Small intestine (tissue), 7 donors: ENCODE measurements around the gene ZNF655. TPM values are rescaled to one million over a fixed set of nuclear protein-coding genes. Genes with fewer than 3 reads are reported as not detected.
"Not testable (repeated sequence)": the region's sequence is repeated elsewhere in the genome, so short reads cannot be mapped to it uniquely, and the experiment has no call there.

Experiments
- DNase-seq, 2 donors: peaks; one replicate each; pipeline versions ENCODE4 v3.0.0 to v3.0.0-alpha.2; 2013
- FAIRE-seq: peaks from 2 replicates; lab custom pipeline; 2012; peaks lifted over from hg19 to GRCh38; lab: Jason Lieb, UNC
- H3K27ac ChIP-seq, 3 donors: one replicate each; pipeline ENCODE4 v1.5.1; 2013; ENCODE audit warnings: low read length in 2 of 3, mild to moderate bottlenecking in 2 of 3, control low read depth in 1 of 3, inconsistent platforms in 1 of 3, low read depth in 1 of 3, moderate library complexity in 1 of 3
- H3K27me3 ChIP-seq, 3 donors: one replicate each; pipeline ENCODE4 v1.6.1; 2013; ENCODE audit warnings: low read length in 3 of 3, inconsistent platforms in 1 of 3; ENCODE audit not compliant: control insufficient read depth in 3 of 3, insufficient read depth in 3 of 3
- H3K36me3 ChIP-seq, 3 donors: one replicate each; pipeline ENCODE4 v1.6.1; 2013; ENCODE audit warnings: low read length in 3 of 3, inconsistent platforms in 1 of 3, low read depth in 1 of 3, mild to moderate bottlenecking in 1 of 3, moderate library complexity in 1 of 3; ENCODE audit not compliant: control insufficient read depth in 3 of 3, insufficient read depth in 2 of 3
- H3K4me1 ChIP-seq, 3 donors: one replicate each; pipeline ENCODE4 v1.6.1; 2013; ENCODE audit warnings: low read length in 2 of 3, inconsistent platforms in 1 of 3, low read depth in 1 of 3, mild to moderate bottlenecking in 1 of 3, moderate library complexity in 1 of 3; ENCODE audit not compliant: control insufficient read depth in 3 of 3, insufficient read depth in 2 of 3
- H3K4me3 ChIP-seq, 3 donors: one replicate each; pipeline ENCODE4 v1.5.1; 2013; ENCODE audit warnings: low read length in 3 of 3, control low read depth in 1 of 3, inconsistent platforms in 1 of 3, low read depth in 1 of 3, mild to moderate bottlenecking in 1 of 3, moderate library complexity in 1 of 3
- H3K9me3 ChIP-seq, 2 donors: one replicate each; pipeline ENCODE4 v1.6.1; 2013; ENCODE audit warnings: low read depth in 1 of 2, low read length in 1 of 2; ENCODE audit not compliant: control insufficient read depth in 2 of 2, insufficient read depth in 1 of 2
- WGBS, 3 donors: extraction: QIAGEN DNeasy Blood & Tissue Kit; methylation state at CpG; one replicate each; pipeline ENCODE4 v1.1.7; 2013; 5-methylcytosine and 5-hydroxymethylcytosine counted together
- polyA plus RNA-seq, 4 donors: library from polyadenylated mRNA; stranded (reverse) in 3 of 4; unstranded in 1 of 4; fragments of 200-250 nt in 3 of 4; fragments of 120-200 nt in 1 of 4; gene quantifications; one replicate each; pipeline versions ENCODE4 v1.2.1 to v1.2.3, GENCODE V29; 2013
- donor health status: healthy with polysubstance abuse.
- donor health status: control.
- donor health status: control.
- donor health status: Bipolar disorder and iron deficiency.
- donor health status: healthy.

ZNF655 gene
- polyA plus RNA-seq, 4 donors: 33.7 to 73.7 (median 52.5) TPM

DNA sequence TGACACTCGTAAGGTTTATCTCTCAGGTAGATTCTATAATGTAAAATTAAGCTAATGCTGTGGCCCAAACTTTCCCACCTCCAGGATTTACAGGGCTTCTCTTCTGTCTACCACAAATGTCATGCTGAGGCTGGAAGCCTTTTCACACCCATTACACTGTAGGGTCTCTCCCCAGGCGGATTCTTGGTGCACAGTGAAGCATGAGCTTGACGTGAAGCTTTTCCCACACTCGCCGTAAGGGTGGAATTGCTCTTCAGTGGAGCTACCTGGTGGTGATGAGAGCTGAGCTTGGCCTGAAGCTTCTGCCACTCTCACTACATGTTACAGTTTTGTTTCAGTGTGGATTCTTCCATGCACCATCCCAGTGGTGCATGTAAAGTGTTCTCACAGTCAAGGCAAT, 17.9 kb upstream of the ZNF655 start:
- 91 to 96% (median 93%) methylated on average over 5 of the region's 5 CpGs for WGBS, 3 donors
- no peak overlapping the region for H3K4me3 ChIP-seq
- FAIRE-seq: no peak

GRCh38 chr7:99541212-99541611, 17.2 kb upstream of the ZNF655 start:
- Histone ChIP-seq H3K27ac (no peak overlapping the region), H3K27me3 (no peaks in the 10 kb centered on the region), H3K9me3 (peaks cover 3 to 68% of the 10 kb centered on the region in 2 donors), H3K36me3 (peaks cover 0 to 10% (median 0%) of the 10 kb centered on the region in 3 donors), H3K4me1 (no peaks in the 10 kb centered on the region), H3K4me3 (no peak overlapping the region)
- FAIRE-seq: no peak
- WGBS, 3 donors: 89 to 93% (median 90%) methylated on average over 9 of the region's 9 CpGs
- DNase-seq: no peak

More for the DNA sequence above, 17.9 kb upstream of the ZNF655 start:
- H3K4me1 ChIP-seq: no peaks in the 10 kb centered on the region
- DNase-seq: no peak
- H3K27ac ChIP-seq: no peak overlapping the region
- H3K27me3 ChIP-seq: no peaks in the 10 kb centered on the region
- peaks cover 3 to 70% of the 10 kb centered on the region in 2 donors for H3K9me3 ChIP-seq
- peaks cover 0 to 8% (median 0%) of the 10 kb centered on the region in 3 donors for H3K36me3 ChIP-seq

DNA sequence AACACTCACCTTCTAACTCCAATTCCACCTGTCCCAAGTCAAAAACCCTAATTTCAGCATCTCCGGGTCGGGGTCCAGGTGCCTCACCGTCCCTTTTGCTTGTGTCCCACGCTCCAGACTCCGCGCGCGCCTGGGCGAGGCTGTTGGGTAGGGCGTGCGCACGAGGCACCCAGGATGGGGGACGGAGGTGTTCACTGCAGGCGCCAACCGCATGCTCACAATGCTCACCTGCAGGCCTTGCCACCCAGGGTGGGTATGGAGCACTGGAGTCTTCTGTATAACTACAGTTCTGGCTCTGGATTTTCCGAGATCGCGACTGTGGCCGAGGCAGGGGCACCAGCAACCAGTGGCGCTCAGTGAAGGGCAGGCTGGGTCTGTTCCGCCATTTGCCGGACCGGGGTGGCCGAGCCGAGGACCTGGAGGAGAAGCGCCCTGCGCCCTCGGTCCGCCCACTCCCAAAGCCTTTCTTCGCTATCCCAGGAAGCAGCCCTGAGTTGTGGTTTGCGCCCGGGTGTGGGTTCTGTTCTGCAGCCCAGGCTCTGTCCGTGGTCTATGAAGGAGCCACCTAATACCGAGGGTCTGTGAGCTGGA, 15.3 kb upstream of the ZNF655 start:
- 94 to 98% (median 98%) methylated on average over 34 of the region's 34 CpGs for WGBS, 3 donors
- no peak for DNase-seq
- no peaks in the 10 kb centered on the region for H3K4me1 ChIP-seq
- FAIRE-seq: no peak
- H3K36me3 ChIP-seq: peaks cover 0 to 13% (median 4%) of the 10 kb centered on the region in 3 donors
- no peak overlapping the region for H3K4me3 ChIP-seq
- no peaks in the 10 kb centered on the region for H3K27me3 ChIP-seq
- peaks cover 3 to 70% of the 10 kb centered on the region in 2 donors for H3K9me3 ChIP-seq
- no peak overlapping the region for H3K27ac ChIP-seq

GRCh38 chr7:99543916-99544315, 14.5 kb upstream of the ZNF655 start:
- FAIRE-seq: no peak
- Histone ChIP-seq H3K4me1 (no peaks in the 10 kb centered on the region), H3K36me3 (peaks cover 0 to 13% (median 4%) of the 10 kb centered on the region in 3 donors), H3K27ac (no peak overlapping the region), H3K27me3 (no peaks in the 10 kb centered on the region), H3K9me3 (peaks cover 3 to 68% of the 10 kb centered on the region in 2 donors), H3K4me3 (no peak overlapping the region)
- WGBS, 3 donors: 92 to 95% (median 92%) methylated on average over 6 of the region's 6 CpGs
- no peak for DNase-seq

DNA sequence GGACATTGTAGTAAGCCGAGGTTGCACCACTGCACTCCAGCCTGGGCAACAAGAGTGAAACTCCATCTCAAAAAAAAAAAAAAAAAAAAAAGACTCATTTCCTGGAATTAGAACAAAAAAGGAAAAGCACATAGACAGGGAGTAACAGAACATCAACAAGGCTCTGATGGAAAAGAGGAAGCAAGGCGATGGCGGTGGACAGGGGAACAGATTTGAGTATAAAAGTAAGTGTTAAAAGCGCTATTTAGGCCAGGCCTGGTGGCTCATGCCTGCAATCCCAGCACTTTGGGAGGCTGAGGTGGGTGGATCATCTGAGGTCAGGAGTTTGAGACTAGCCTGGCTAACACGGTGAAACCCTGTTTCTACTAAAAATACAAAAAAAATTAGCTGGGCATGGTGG, 13.1 kb upstream of the ZNF655 start:
- not testable (repeated sequence) for H3K27ac ChIP-seq, FAIRE-seq, H3K27me3 ChIP-seq, DNase-seq, H3K4me3 ChIP-seq, H3K4me1 ChIP-seq
- peaks cover 0 to 13% (median 4%) of the 10 kb centered on the region in 3 donors for H3K36me3 ChIP-seq
- H3K9me3 ChIP-seq: peaks cover 3 to 56% of the 10 kb centered on the region in 2 donors
- WGBS, 3 donors: 97 to 99% (median 97%) methylated on average over 5 of the region's 5 CpGs

GRCh38 chr7:99549545-99549944, 8.9 kb upstream of the ZNF655 start:
- H3K27ac ChIP-seq, FAIRE-seq, DNase-seq, H3K27me3 ChIP-seq, H3K4me3 ChIP-seq, H3K4me1 ChIP-seq, H3K36me3 ChIP-seq: not testable (repeated sequence)
- peaks cover 0 to 19% of the 10 kb centered on the region in 2 donors for H3K9me3 ChIP-seq
- WGBS, 3 donors: 80 to 100% (median 100%) methylated on average over 1 of the region's 2 CpGs

DNA sequence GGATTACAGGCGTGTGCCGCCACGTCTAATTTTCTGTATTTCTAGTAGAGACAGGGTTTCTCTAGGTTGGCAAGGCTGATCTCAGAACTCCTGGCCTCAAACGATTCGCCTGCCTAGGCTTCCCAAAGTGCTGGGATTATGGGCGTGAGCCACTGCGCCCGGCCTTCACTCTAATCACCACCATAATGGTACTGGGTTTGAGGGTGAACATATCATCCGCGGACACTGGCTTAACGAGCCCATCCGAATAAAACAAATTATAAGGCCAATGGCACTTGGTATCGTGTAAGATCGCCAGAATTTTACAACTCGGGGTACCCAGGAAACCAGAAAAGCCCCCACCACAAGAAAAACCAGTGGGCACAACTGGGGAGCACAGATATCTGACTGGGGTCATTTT, 7.1 kb upstream of the ZNF655 start:
- Histone ChIP-seq H3K27me3 (no peaks in the 10 kb centered on the region), H3K36me3 (peaks cover 0 to 9% (median 4%) of the 10 kb centered on the region in 3 donors), H3K9me3 (peaks cover 0 to 10% of the 10 kb centered on the region in 2 donors), H3K27ac (peak overlapping the region; percentile 16 to 93 (median 75)), H3K4me1 (peaks cover 0 to 5% (median 2%) of the 10 kb centered on the region in 3 donors), H3K4me3 (peak overlapping the region; percentile 78 to 91 (median 81))
- no peak for FAIRE-seq
- WGBS, 3 donors: 8 to 13% (median 12%) methylated on average over 15 of the region's 15 CpGs
- peak in 1 of 2 donors; percentile 3 for DNase-seq

GRCh38 chr7:99551767-99552463, 6.5 kb upstream of the ZNF655 start, which contains the start of gene FAM200A:
Gene FAM200A (minus strand): TSS chr7:99552114. CDS start chr7:99548407, 3,707 bp downstream.
- Histone ChIP-seq H3K27me3 (no peaks in the 10 kb centered on the region), H3K4me3 (peak within 1 kb of the TSS; percentile 78 to 91 (median 81)), H3K4me1 (peaks cover 0 to 5% (median 2%) of the 10 kb centered on the region in 3 donors), H3K36me3 (peaks cover 0 to 7% (median 4%) of the 10 kb centered on the region in 3 donors), H3K9me3 (peaks cover 0 to 8% of the 10 kb centered on the region in 2 donors), H3K27ac (peak within 1 kb of the TSS; percentile 16 to 93 (median 75))
- FAIRE-seq (no peak), DNase-seq (peak; percentile 89 to 97)
- 0 to 1% (median 0%) methylated on average over 37 of the region's 37 CpGs for WGBS, 3 donors
